HG03025 (cell line): Measurements from ENCODE around the gene SLC28A1.
"Not testable (repeated sequence)": the region's sequence is repeated elsewhere in the genome, so short reads cannot be mapped to it uniquely, and the experiment has no call there.

Experiments
- ATAC-seq: cut with Tn5 transposase; IDR thresholded peaks from one replicate; pipeline ENCODE4 v1.9.1; 2021; ENCODE audit warnings: mild to moderate bottlenecking, moderate library complexity; ENCODE audit not compliant: unreplicated experiment, low FRiP score

The SLC28A1 gene

DNA sequence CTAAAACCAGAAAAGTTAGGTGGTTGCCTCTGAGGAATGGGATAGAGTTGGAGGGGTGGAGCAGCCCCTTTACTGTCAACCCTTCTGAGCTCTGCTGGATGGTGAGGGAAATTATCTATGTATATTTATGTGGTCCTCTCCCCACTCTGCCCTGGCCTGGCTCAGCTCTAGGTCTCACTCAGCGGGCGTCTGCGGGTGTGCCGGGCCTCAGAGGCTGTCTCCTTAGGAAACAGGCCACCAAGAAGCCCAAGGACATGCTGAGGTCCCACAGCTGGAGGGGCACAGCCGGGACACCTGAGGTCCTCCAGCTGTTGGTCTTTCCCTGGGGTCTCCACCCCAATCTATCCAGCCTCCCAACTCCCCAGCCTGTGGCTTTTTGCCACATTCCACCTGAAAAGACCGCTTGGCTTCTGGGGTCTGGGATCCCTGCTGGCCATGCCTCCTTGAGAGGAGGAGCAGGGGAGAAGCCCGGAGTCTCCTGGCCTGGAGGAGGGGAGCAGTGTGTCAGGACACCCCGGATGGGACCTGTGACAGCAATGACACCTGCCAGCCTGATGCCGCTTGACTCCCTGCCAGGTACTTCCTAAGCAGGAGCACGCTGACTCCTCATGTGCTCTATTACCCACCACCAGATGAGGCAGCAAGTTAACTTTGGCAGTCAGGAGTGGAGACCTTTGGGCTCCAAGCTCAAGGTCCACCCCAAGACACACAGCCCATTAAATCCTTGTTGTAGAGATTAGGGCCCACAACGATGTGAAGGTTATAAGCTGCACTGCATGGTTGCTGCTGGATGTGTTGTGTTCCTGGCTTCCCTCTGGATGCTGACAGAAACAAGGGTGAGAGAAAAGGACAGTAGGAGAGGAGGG lies at the start of gene SLC28A1:
Gene SLC28A1 (plus strand): TSS at position 747 of the 866 bp plus-strand sequence. CDS start 3,099 bp downstream, outside the sequence.
- ATAC-seq, result no peak

- ATAC-seq, result no peak
Measured at GRCh38 chr15:84834969-84835368, 49.5 kb upstream of the SLC28A1 start.

DNA sequence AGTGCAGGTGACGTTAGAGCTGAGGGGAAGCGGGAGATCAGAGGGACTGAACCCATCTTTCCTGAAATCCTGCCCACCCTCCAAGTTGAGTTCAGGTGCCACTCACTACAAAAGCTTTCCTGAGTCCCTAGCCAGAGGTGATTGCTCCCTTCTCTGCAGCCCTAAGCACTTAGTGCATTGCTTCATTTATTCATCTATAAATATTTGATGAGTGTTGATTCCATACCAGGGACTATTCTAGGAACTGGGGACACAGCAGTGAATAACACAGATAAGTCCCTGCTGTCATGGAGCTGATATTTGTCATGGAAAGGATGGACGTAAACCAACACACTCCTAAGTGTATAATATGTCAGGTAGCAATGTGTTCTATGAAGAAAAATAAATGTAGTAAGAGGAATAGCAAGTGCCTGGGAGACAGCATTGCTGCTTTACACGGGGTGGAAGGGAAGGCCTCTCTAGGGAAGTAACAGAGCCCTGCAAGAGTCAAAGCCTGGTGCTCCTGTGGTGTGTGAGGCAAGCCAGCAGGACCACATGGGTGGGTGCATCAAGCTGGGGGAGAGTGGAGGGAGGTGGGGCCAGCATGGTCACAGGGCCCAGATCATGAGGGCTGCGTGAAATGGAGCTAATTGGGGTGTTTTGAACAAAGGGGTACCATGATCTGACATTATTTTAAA lies 48.7 kb upstream of the SLC28A1 start:
- ATAC-seq, result no peak

DNA sequence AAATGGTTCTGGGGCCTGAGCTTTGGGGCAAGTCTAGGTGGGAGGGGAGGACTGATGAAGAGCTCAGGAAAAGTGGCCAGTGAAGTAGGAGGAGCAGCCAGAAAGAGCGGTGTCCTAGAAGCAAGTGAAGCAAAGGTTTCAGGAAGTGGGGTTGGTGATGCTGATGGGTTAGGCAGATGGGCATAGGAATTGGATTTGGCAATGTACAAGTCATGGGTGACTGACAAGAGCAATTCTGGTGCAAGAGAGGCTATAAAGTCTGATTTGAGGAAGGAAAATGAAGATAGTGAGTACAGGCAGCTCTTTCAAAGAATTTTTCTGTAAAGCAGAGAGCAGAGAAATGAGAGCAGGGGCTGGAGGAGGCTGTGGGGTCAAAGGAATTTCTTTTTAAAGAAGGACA lies 47.6 kb upstream of the SLC28A1 start:
- no peak for ATAC-seq

DNA sequence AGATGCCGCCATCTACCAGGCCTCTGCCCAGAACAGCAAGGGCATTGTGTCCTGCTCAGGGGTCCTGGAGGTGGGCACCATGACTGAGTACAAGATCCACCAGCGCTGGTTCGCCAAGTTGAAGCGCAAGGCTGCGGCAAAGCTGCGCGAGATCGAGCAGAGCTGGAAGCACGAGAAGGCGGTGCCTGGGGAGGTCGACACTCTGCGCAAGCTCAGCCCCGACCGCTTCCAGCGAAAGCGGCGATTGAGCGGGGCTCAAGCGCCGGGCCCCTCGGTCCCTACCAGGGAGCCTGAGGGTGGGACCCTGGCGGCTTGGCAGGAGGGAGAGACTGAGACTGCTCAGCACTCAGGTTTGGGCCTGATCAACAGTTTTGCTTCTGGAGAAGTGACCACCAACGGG lies 44.7 kb upstream of the SLC28A1 start:
- ATAC-seq, result no peak

DNA sequence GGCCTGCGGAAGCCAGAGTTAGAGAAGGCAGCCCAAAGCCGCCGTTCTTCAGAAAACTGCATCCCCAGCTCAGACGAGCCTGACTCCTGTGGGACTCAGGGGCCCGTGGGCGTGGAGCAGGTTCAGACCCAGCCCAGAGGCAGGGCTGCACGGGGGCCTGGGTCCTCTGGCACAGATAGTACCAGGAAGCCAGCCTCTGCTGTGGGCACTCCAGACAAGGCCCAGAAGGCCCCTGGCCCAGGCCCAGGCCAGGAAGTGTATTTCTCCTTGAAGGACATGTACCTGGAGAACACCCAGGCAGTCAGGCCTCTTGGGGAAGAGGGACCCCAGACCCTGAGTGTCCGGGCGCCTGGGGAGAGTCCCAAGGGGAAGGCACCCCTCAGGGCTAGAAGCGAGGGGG lies 44.2 kb upstream of the SLC28A1 start:
- ATAC-seq, result no peak

DNA sequence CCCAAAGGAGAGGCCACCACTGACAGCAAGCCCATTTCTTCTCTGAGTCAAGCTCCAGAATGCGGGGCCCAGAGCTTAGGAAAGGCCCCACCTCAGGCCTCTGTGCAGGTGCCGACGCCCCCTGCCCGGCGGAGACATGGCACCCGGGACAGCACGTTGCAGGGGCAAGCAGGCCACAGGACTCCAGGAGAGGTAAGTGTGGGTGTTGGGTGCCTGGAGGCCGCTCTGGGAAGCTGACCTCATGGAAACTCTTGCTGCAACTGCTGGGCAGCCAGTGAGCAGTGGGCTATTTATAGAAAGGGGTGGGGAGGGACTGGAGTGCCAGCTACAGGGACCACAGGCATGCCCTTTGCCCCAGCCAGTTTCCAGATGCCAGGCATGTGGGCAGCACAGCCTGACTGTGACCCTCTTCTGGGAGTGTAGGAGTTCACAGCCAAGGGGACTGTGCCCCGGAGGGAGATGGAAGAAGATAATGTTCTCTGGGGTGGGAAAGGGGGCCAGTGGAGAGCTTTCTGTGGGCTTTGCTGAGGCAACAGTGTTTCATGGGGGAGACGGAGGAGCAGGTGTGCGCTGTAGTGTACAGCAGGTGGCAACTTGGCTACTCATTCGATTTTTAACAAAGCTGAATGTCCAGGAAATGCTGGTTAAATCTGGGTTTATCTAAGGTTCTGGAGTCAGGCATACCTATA lies 43.6 kb upstream of the SLC28A1 start:
- ATAC-seq, result no peak

GRCh38 chr15:84842781-84843180 lies 41.7 kb upstream of the SLC28A1 start:
- ATAC-seq, result no peak

DNA sequence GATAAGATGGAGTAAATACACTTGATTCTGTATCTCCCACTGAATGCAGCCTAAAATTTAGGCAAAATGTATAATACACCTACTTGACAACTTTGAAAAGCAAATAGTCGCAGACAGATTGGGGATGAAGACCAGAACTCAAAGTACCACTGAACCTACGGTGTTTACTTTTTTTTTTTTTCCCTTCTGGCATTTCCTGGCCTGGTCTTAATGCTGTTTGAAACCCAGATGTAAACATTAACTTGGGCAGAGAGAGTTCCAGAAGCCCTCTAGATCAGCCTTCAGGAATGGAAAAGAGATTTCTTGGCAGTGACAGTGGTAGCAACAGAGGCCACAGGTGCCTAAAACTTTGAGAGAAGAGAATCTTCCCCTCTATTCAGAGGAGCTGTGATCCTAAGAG lies 39.5 kb upstream of the SLC28A1 start:
- ATAC-seq, result no peak

DNA sequence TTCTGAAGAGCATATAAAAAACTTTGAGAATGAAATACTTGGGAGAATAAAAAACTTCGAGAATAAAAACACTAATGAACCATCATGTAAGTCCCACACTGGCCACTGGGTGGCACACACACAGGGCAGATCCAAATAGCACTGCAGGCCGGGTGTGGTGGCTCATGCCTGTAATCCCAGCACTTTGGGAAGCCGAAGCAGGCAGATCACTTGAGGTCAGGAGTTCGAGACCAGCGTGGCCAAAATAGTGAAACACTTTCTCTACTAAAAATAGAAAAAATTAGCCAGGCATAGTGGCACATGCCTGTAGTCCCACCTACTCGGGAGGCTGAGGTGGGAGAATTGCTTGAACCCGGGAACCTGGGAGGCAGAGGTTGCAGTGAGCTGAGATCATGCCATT lies 38.8 kb upstream of the SLC28A1 start:
- not testable (repeated sequence) for ATAC-seq

- ATAC-seq, result no peak
Measured at GRCh38 chr15:84846269-84846668, 38.2 kb upstream of the SLC28A1 start.

- no peak for ATAC-seq
Measured at GRCh38 chr15:84847382-84847781, 37.1 kb upstream of the SLC28A1 start.

DNA sequence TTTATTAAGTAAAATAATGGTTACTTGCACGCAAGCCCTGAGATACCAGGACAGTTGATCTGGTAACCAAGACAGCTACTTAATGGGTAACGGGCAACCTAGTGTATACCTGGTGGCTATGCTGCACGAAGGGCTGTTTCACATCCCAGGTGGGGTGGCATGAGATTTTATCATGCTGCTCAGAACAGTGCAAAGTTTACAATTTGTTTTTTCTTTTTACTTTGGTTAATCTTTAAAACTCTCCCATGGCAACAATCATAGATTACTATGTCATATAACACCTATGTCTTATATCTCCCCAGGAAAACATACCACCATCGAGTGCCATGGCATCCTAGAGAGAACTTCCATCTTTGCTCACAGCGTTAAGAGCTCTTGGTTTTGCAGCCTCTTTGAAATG lies 32.2 kb upstream of the SLC28A1 start:
- no peak for ATAC-seq

GRCh38 chr15:84855136-84855535 lies 29.3 kb upstream of the SLC28A1 start:
- ATAC-seq, result no peak

- ATAC-seq, result no peak
Measured at GRCh38 chr15:84855765-84856164, 28.7 kb upstream of the SLC28A1 start.

GRCh38 chr15:84856731-84857417 lies 27.6 kb upstream of the SLC28A1 start:
- ATAC-seq, result no peak

GRCh38 chr15:84857418-84858004 lies 27.0 kb upstream of the SLC28A1 start:
- ATAC-seq, result no peak

DNA sequence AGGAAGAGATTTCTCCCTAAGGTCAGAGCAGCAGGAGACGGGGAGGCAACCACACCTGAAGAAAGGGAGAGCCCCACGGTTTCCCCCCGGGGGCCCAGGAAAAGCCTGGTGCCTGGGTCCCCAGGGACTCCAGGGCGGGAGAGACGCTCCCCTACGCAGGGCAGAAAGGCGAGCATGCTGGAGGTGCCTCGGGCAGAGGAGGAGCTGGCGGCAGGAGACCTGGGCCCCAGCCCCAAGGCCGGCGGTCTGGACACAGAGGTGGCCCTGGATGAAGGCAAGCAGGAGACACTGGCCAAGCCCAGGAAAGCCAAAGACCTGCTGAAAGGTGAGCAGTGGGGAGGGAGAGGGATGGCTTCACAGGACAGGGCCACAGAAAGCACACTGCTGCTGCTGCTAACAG lies 26.2 kb upstream of the SLC28A1 start:
- ATAC-seq, result no peak

- no peak for ATAC-seq
Measured at GRCh38 chr15:84859144-84859543, 25.3 kb upstream of the SLC28A1 start.

- no peak for ATAC-seq
Measured at GRCh38 chr15:84859651-84860050, 24.8 kb upstream of the SLC28A1 start.
